Mammary epithelial cell (primary cell): Measurements from ENCODE around the gene PTPRS.

Experiments
- EZH2 ChIP-seq: IDR thresholded peaks from 2 replicates; pipeline ENCODE4 v1.6.1; 2012; ENCODE audit warnings: low read length, inconsistent platforms, borderline replicate concordance
- TF ChIP-seq, protein P1 (sequence below), 2 donors: IDR thresholded peaks in 1 of 2; conservative IDR thresholded peaks in 1 of 2; 2 replicates each; pipeline ENCODE4 v1.5.1; 2011 to 2012; ENCODE audit warnings: inconsistent platforms in 2 of 2, low read length in 2 of 2, mild to moderate bottlenecking in 2 of 2, control low read depth in 1 of 2, low read depth in 1 of 2; ENCODE audit not compliant: insufficient read depth in 1 of 2; ENCODE audit errors: extremely low read depth in 1 of 2

DNA sequence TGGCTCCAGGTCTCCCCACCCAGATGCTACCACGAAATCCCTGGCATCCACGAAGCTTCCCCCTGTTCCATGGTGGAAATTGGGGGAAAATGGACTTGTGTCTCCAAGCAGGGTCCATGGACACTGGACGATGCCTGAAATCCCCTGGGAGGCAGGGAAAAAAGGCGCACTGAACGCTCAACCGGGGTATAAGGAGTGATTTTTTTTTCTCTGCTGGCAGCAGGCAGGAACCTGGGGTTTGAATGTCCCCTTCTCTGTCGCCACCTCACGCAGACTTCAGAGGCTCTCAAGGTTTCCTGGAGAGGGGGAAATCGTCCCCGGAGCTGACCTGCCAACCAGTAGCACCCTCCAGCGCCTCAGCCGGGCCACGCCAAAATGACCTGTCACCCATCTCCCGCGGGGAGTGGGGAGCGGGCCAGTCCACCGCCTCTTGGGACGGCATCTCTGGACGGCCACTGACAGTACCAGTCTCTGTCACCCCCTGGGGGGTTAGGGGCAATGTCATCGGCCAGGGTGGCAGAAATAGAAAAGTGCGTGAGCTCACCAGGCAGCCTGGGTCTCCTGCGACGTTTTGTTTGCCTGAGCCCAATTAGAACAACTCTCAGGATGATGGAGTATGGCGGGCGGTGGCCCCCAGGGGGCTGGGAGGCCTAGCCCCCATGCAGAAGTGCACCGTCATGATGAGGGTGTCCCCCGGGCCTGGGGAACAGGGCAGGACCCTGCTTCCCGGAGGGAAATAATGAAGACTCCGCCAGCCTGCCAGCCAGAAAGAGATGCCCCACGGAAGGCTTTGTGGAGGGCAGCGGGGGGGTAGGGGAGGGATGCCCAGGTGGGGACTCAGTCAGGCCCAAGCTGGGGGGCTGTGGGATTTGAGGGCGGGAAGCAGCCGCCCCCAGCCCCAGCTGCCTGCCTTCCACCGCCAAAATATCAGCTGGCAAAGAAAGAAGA is 2.6 kb downstream of the PTPRS start:
- TF ChIP-seq, protein P1, sequence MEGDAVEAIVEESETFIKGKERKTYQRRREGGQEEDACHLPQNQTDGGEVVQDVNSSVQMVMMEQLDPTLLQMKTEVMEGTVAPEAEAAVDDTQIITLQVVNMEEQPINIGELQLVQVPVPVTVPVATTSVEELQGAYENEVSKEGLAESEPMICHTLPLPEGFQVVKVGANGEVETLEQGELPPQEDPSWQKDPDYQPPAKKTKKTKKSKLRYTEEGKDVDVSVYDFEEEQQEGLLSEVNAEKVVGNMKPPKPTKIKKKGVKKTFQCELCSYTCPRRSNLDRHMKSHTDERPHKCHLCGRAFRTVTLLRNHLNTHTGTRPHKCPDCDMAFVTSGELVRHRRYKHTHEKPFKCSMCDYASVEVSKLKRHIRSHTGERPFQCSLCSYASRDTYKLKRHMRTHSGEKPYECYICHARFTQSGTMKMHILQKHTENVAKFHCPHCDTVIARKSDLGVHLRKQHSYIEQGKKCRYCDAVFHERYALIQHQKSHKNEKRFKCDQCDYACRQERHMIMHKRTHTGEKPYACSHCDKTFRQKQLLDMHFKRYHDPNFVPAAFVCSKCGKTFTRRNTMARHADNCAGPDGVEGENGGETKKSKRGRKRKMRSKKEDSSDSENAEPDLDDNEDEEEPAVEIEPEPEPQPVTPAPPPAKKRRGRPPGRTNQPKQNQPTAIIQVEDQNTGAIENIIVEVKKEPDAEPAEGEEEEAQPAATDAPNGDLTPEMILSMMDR (conservative IDR thresholded peaks at IDR 0.05 in 1 of 2, IDR thresholded peaks at IDR 0.05 in 1 of 2; ENCODE audit: extremely low read depth in 1 of 2, insufficient read depth in 1 of 2, low read depth in 1 of 2, low read length in 2 of 2), result no peak
- TF ChIP-seq EZH2, result no peak
